Heart left ventricle (tissue), 16 donors: Measurements from ENCODE around the gene ARL11. TPM values are rescaled to one million over a fixed set of nuclear protein-coding genes. Genes with fewer than 3 reads are reported as not detected.

Experiments used
- ATAC-seq, 4 donors: fragments of 200-7000 bp; cut with Tn5 transposase; one replicate each; pipeline ENCODE4 v1.9.1; 2020 to 2022; ENCODE audit warnings: moderate library complexity in 4 of 4, mild to moderate bottlenecking in 3 of 4, moderate number of reproducible peaks in 1 of 4
- DNase-seq, 5 donors: peaks; one replicate each; pipeline ENCODE4 v3.0.0-alpha.2; 2020
- H3K27ac ChIP-seq, 12 donors: fragments of 200-600 bp; sonication (generic) in 4 of 12; one replicate each; pipeline versions ENCODE4 v1.5.0 to v1.8.0; 2016 to 2022; ENCODE audit warnings: mild to moderate bottlenecking in 2 of 12
- H3K27me3 ChIP-seq, 9 donors: fragments of 200-600 bp; sonication (generic) in 2 of 9; one replicate each; pipeline versions ENCODE4 v1.5.1 to v1.8.0; 2016 to 2022; ENCODE audit warnings: mild to moderate bottlenecking in 3 of 9
- H3K36me3 ChIP-seq, 9 donors: fragments of 200-600 bp; sonication (generic) in 2 of 9; one replicate each; pipeline versions ENCODE4 v1.5.0 to v1.8.0; 2018 to 2022; ENCODE audit warnings: mild to moderate bottlenecking in 2 of 9
- H3K4me1 ChIP-seq, 12 donors: fragments of 200-600 bp; sonication (generic) in 4 of 12; one replicate each; pipeline versions ENCODE4 v1.5.0 to v1.8.0; 2016 to 2022; ENCODE audit warnings: mild to moderate bottlenecking in 3 of 12
- H3K4me3 ChIP-seq, 12 donors: fragments of 200-600 bp; sonication (generic) in 4 of 12; one replicate each; pipeline versions ENCODE4 v1.5.0 to v1.8.0; 2017 to 2022; ENCODE audit warnings: mild to moderate bottlenecking in 9 of 12, moderate library complexity in 4 of 12
- H3K9me3 ChIP-seq, 12 donors: fragments of 200-600 bp; sonication (generic) in 4 of 12; one replicate each; pipeline versions ENCODE4 v1.5.0 to v1.8.0; 2016 to 2022; ENCODE audit warnings: mild to moderate bottlenecking in 1 of 12
- POLR2A ChIP-seq, 2 donors: fragments of 450-650 bp; IDR thresholded peaks; one replicate each; pipeline ENCODE4 v1.6.1; 2017; ENCODE audit warnings: antibody characterized with exemption in 2 of 2, mild to moderate bottlenecking in 2 of 2, moderate library complexity in 2 of 2
- WGBS, 4 donors: extraction: QIAGEN DNeasy Blood & Tissue Kit in 2 of 4; methylation state at CpG; one replicate each; pipeline versions ENCODE4 v1.1.5 to v1.1.7; 2013 to 2018; 5-methylcytosine and 5-hydroxymethylcytosine counted together
- intact Hi-C, 10 donors: fragments of 100-400 bp; cut with DNase I; formaldehyde crosslinking; loops; one replicate each; pipeline versions ENCODE4 v1.11.1 to v1.14.2; 2022
- polyA plus RNA-seq, 2 donors: library from polyadenylated mRNA; stranded (reverse); fragments of 200-250 nt; gene quantifications; one replicate each; pipeline ENCODE4 v1.2.3, GENCODE V29; 2013
- total RNA-seq, 9 donors: library from RNA; depleted of rRNA in 2 of 9; stranded (reverse); fragments of >200 nt in 2 of 9; fragmentation: NEBNext Ultra II Directional in 3 of 9; extraction: Animal tissue kit (Norgen Biotek cat#: 25700) in 3 of 9; gene quantifications; one replicate each; pipeline versions ENCODE4 v1.1.0 to v1.2.4, GENCODE V29; 2016 to 2023
- TF ChIP-seq, protein P1 (sequence below), 12 donors: fragments of 200-600 bp; sonication (generic) in 4 of 12; IDR thresholded peaks; one replicate each; pipeline versions ENCODE4 v1.5.0 to v1.8.0; 2018 to 2022; ENCODE audit warnings: antibody characterized with exemption in 12 of 12, mild to moderate bottlenecking in 5 of 12
- donor health status: ischemic (EF 13 %, LVEDD 7.1; RV severe dilation, severe dysfunction).
- donor health status: healthy with polysubstance abuse.
- donor health status: DM: no; HTN: yes; CAD: no.
- donor health status: DM: no; HTN: no; CAD: no.
- donor health status: ischemic (EF 25% LVEDD 6.9; RV normal size, moderate dysfunction).
- donor health status: ischemic (EF 25% LVEDD 5.7; RV mildly dilated, moderate dysfunction).
- donor health status: healthy.
- donor health status: DM: yes; HTN: yes; CAD: no.
- donor health status: ischemic (EF 35%, LVEDD 5.7; RV mildly dilated, moderate dysfunction).
- donor health status: nonischemic (EF 11% LVEDD 7.7; RV severe dilation, severe dysfunction).
- donor health status: DM: yes; HTN: yes; CAD: no.
- donor health status: PGD.
- donor health status: ischemic (EF 29% LVEDD 5.4; RV normal size, mild dysfunction).
- donor health status: nonischemic (EF 23%, LVEDD 6.1; RV moderate dilation, normal function).

ARL11 gene
- total and polyA plus RNA-seq, 11 donors = 0.13 to 3.0 (median 0.32) TPM

- Histone ChIP-seq H3K27ac (no peak overlapping the region), H3K4me1 (peaks cover 0 to 4% (median 0%) of the 10 kb centered on the region in 12 donors), H3K36me3 (peaks cover 0 to 19% (median 0%) of the 10 kb centered on the region in 9 donors), H3K27me3 (no peaks in the 10 kb centered on the region), H3K4me3 (no peak overlapping the region), H3K9me3 (no peaks in the 10 kb centered on the region)
- ATAC-seq (no peak), DNase-seq (no peak)
- intact Hi-C loops = loop anchor here in 1 of 10 donors (10.0 kb wide), 1 partner anchor 188 kb away; no protein-coding TSS in a partner anchor
- TF ChIP-seq, protein P1, sequence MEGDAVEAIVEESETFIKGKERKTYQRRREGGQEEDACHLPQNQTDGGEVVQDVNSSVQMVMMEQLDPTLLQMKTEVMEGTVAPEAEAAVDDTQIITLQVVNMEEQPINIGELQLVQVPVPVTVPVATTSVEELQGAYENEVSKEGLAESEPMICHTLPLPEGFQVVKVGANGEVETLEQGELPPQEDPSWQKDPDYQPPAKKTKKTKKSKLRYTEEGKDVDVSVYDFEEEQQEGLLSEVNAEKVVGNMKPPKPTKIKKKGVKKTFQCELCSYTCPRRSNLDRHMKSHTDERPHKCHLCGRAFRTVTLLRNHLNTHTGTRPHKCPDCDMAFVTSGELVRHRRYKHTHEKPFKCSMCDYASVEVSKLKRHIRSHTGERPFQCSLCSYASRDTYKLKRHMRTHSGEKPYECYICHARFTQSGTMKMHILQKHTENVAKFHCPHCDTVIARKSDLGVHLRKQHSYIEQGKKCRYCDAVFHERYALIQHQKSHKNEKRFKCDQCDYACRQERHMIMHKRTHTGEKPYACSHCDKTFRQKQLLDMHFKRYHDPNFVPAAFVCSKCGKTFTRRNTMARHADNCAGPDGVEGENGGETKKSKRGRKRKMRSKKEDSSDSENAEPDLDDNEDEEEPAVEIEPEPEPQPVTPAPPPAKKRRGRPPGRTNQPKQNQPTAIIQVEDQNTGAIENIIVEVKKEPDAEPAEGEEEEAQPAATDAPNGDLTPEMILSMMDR (IDR thresholded peaks at IDR 0.05) = no peak
- no peak for TF ChIP-seq POLR2A (IDR thresholded peaks at IDR 0.05)
- whole genome bisulfite sequencing, 4 donors = 83 to 89% (median 86%) methylated on average over 9 of the region's 9 CpGs
These were observed 28.9 kb downstream of the ARL11 start for GRCh38 chr13:49657241-49657641.

DNA sequence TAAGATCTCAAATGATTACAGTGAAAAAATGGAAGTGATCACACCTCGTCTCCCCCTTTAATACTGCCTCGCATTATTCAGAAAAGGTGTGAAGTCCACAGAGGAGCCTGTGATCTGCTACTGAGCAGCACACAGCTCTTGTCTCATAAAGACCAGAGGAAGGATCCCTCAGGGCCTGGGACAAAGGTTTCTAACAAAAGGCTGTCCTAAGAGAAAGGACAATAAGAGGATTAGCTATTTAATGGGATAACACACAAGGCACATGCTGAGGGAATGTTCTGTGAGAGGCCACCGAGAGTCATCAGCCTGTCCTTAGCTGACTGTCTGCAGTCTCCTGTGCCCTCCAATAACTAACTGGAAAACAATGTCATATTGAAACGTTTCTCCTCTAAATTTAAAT is 36.3 kb downstream of the ARL11 start:
- no peaks in the 10 kb centered on the region for H3K27me3 ChIP-seq
- H3K9me3 ChIP-seq = no peaks in the 10 kb centered on the region
- H3K36me3 ChIP-seq = peaks cover 0 to 31% (median 14%) of the 10 kb centered on the region in 9 donors
- no peaks in the 10 kb centered on the region for H3K4me1 ChIP-seq
- WGBS, 4 donors = 87 to 88% (median 88%) methylated on average over 4 of the region's 4 CpGs
- TF ChIP-seq, protein P1 (IDR thresholded peaks at IDR 0.05) = no peak
- TF ChIP-seq POLR2A (IDR thresholded peaks at IDR 0.05) = no peak
- no peak overlapping the region for H3K27ac ChIP-seq
- no peak for DNase-seq
- no peak for ATAC-seq
- H3K4me3 ChIP-seq = no peak overlapping the region
- intact Hi-C loops = loop anchor here in 5 of 10 donors (5.0 to 10.0 kb wide), 4 partner anchors 178 to 1408 kb away; no protein-coding TSS in a partner anchor

- intact Hi-C loops = loop anchor here in 5 of 10 donors (5.0 to 10.0 kb wide), 4 partner anchors 175 to 1405 kb away; no protein-coding TSS in a partner anchor
- no peak overlapping the region for H3K4me3 ChIP-seq
- WGBS, 4 donors = 45 to 72% (median 60%) methylated on average over 2 of the region's 2 CpGs
- H3K4me1 ChIP-seq = peaks cover 0 to 9% (median 0%) of the 10 kb centered on the region in 12 donors
- no peak for TF ChIP-seq POLR2A (IDR thresholded peaks at IDR 0.05)
- TF ChIP-seq, protein P1 (IDR thresholded peaks at IDR 0.05) = no peak
- peaks cover 0 to 19% (median 8%) of the 10 kb centered on the region in 9 donors for H3K36me3 ChIP-seq
- ATAC-seq (peak in 1 of 4 donors; percentile 29), DNase-seq (no peak)
- H3K27ac ChIP-seq = no peak overlapping the region
- H3K9me3 ChIP-seq = no peaks in the 10 kb centered on the region
- H3K27me3 ChIP-seq = no peaks in the 10 kb centered on the region
These were observed 39.5 kb downstream of the ARL11 start for GRCh38 chr13:49667773-49668172.

- H3K4me3 ChIP-seq = no peak overlapping the region
- TF ChIP-seq POLR2A (IDR thresholded peaks at IDR 0.05) = no peak
- TF ChIP-seq, protein P1 (IDR thresholded peaks at IDR 0.05) = peak; percentile 55 to 84 (median 65)
- 35 to 64% (median 48%) methylated on average over 5 of the region's 5 CpGs for WGBS, 4 donors
- peaks cover 0 to 9% (median 0%) of the 10 kb centered on the region in 12 donors for H3K4me1 ChIP-seq
- H3K9me3 ChIP-seq = no peaks in the 10 kb centered on the region
- no peaks in the 10 kb centered on the region for H3K27me3 ChIP-seq
- intact Hi-C loops = loop anchor here in 9 of 10 donors (1.0 to 10.0 kb wide), 6 partner anchors 125 to 1402 kb away; partner anchors contain the start of gene KPNA3 (in 1 of the 9)
- peak; percentile 89 to 96 (median 93) for ATAC-seq
- DNase-seq = peak in 4 of 5 donors; percentile 36 to 53 (median 48)
- no peak overlapping the region for H3K27ac ChIP-seq
- H3K36me3 ChIP-seq = peaks cover 0 to 15% (median 5%) of the 10 kb centered on the region in 9 donors
These were observed 41.5 kb downstream of the ARL11 start for GRCh38 chr13:49669735-49670309.
